Colon (tissue), 2 donors: Measurements from ENCODE around the gene SERPINA3.

Experiments used
- FAIRE-seq: peaks from 2 replicates; lab custom pipeline; 2012; peaks lifted over from hg19 to GRCh38; lab: Jason Lieb, UNC
- donor health status: control.
- donor health status: control.

SERPINA3 gene

GRCh38 chr14:94613720-94614644 is 1.8 kb downstream of the SERPINA3 start:
- no peak for FAIRE-seq

GRCh38 chr14:94614802-94615201 is 2.6 kb downstream of the SERPINA3 start:
- no peak for FAIRE-seq

GRCh38 chr14:94615254-94615653 is 3.1 kb downstream of the SERPINA3 start:
- FAIRE-seq = no peak

- FAIRE-seq = no peak
These were observed 3.8 kb downstream of the SERPINA3 start for GRCh38 chr14:94615823-94616570.

GRCh38 chr14:94617366-94617941 is 5.3 kb downstream of the SERPINA3 start:
- FAIRE-seq = no peak

GRCh38 chr14:94617988-94618822 is 6.0 kb downstream of the SERPINA3 start:
- no peak for FAIRE-seq

- no peak for FAIRE-seq
These were observed 7.1 kb downstream of the SERPINA3 start for GRCh38 chr14:94619297-94619696.

- no peak for FAIRE-seq
These were observed 8.4 kb downstream of the SERPINA3 start for GRCh38 chr14:94620597-94620996.

GRCh38 chr14:94621358-94622134 is 9.4 kb downstream of the SERPINA3 start:
- no peak for FAIRE-seq

GRCh38 chr14:94622653-94623421 is 10.6 kb downstream of the SERPINA3 start:
- FAIRE-seq = no peak

- FAIRE-seq = no peak
These were observed 11.2 kb downstream of the SERPINA3 start for GRCh38 chr14:94623422-94623809.

- FAIRE-seq = no peak
These were observed 11.8 kb downstream of the SERPINA3 start for GRCh38 chr14:94623856-94624499.

- FAIRE-seq = no peak
These were observed 12.6 kb downstream of the SERPINA3 start for GRCh38 chr14:94624537-94625352.

- FAIRE-seq = no peak
These were observed 13.1 kb downstream of the SERPINA3 start for GRCh38 chr14:94625353-94625635.

- FAIRE-seq = no peak
These were observed 16.4 kb downstream of the SERPINA3 start for GRCh38 chr14:94628578-94628977.

GRCh38 chr14:94630396-94630795 is 18.2 kb downstream of the SERPINA3 start:
- no peak for FAIRE-seq

- FAIRE-seq = no peak
These were observed 18.9 kb downstream of the SERPINA3 start for GRCh38 chr14:94631050-94631449.

GRCh38 chr14:94631536-94632304 is 19.5 kb downstream of the SERPINA3 start:
- no peak for FAIRE-seq

- no peak for FAIRE-seq
These were observed 20.1 kb downstream of the SERPINA3 start for GRCh38 chr14:94632305-94632590.
